T-helper 9 cell (primary cell): ENCODE data around the gene SUZ12.
"Not testable (repeated sequence)": the region's sequence is repeated elsewhere in the genome, so short reads cannot be mapped to it uniquely, and the experiment has no call there.

Source experiments
- DNase-seq: peaks from one replicate; pipeline ENCODE4 v3.0.0-alpha.2; 2020

The SUZ12 gene

GRCh38 chr17:31964131-31964530, 27.3 kb downstream of the SUZ12 start:
- not testable (repeated sequence) for DNase-seq

- no peak for DNase-seq
Measured at GRCh38 chr17:31967648-31968047, 30.8 kb downstream of the SUZ12 start.

GRCh38 chr17:31970416-31970815, 33.6 kb downstream of the SUZ12 start:
- DNase-seq = not testable (repeated sequence)

DNA sequence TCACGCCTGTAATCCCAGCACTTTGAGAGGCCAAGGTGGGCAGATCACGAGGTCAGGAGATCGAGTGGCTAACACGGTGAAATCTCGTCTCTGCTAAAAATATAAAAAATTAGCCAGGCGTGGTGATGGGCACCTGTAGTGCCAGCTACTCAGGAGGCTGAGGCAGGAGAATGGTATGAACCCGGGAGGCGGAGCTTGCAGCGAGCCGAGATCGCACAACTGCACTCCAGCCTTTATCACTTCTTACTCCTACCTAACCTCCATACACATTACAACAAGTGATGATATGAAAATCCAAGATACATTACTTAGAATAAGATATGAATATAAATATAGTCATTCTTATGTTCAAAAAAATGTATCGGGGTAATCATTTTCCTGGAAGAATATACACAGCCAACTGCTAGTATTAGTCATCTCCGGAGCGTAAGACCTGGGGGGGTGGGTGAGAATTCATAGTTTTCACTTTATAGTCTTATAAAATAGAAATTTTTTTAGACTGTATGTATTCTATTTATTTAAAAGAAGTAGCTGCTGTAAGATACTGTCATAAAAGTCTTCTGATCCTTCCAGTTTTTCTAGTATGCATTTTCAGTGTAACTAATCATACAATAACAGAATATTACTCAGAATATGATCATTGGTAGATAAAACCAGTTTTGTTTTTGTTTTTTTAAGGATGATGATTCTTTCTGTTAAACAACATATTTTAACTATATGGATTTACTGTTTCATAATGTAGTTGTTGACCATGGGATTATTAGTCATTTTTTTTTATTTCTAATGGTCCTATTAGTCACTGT, 37.7 kb downstream of the SUZ12 start:
- not testable (repeated sequence) for DNase-seq

GRCh38 chr17:31975391-31975790, 38.6 kb downstream of the SUZ12 start:
- not testable (repeated sequence) for DNase-seq

DNA sequence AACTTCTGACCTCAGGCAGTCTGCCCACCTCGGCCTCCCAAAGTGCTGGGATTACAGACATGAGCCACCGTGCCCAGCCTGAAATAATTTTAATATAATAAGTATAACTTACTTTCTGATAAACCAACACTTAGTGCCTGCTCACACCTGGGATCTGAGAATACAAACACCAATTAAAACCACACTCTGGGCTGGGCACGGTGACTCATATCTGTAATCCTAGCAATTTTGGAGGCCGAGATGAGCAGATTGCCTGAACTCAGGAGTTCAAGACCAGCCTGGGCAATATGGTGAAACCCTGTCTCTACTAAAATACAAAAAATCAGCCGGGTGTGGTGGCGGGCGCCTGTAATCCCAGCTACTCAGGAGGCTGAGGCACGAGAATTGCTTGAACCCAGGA, 55.0 kb downstream of the SUZ12 start:
- not testable (repeated sequence) for DNase-seq

- no peak for DNase-seq
Measured at GRCh38 chr17:31997005-31997404, 60.2 kb downstream of the SUZ12 start.

GRCh38 chr17:32006957-32007462, 70.2 kb downstream of the SUZ12 start, which contains the start of gene LRRC37B:
LRRC37B (plus strand) TSS chr17:32007383; CDS start chr17:32021393, 14,010 bp downstream.
- DNase-seq = peak; percentile 87

DNA sequence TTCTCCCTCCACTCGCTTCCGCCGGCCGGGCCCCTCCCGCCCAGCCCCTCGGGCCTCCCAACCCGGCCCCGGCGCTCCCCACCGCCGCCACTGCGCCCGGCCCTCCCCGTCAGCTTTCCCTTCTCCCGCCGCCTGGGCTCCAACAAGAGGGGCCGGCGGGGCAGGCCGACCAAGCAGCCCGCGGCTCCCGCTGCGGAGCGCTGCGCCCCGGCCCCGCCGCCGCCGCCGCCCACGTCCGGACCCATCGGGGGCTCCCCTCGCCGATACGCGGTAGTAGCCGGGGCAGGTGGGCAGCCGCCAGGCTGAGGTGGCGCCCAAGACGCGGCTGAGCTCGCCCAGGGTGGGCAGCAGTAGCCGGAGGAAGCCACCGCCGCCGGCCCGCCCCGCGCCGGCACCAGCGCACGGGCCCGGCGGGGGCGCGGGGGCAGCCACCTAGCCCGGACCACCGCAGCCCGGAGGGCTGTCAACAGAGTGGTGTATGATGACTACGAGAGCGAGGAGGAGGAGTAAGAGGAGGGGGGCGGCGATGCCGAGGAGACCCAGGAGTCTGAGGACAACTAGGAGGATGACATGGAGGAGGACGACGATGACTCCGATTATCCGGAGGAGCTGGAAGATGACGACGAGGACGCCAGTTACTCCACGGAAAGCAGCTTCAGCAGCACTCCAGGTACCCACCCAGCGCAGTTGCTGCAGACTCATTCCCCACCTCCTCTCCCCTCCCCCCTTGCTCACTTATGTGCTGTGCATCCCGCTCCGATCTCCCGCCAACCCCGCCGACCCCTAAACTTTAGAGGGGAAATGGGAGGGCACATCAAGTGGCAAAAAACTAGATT, 70.9 kb downstream of the SUZ12 start:
- DNase-seq = peak; percentile 21

DNA sequence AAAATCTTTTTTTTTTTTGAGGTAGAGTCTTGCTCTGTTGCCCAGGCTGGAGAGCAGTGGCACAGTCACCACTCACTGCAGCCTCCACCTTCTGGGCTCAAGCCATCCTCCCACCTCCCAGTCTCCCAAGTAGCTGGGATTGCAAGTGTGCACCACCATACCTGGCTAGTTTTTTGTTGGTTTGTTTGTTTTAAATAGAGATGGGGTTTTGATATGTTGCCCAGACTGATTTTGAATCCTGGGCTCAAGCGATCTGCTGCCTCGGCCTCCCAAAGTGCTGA, 72.4 kb downstream of the SUZ12 start:
- DNase-seq = no peak

- no peak for DNase-seq
Measured at GRCh38 chr17:32010114-32010513, 73.3 kb downstream of the SUZ12 start.

- no peak for DNase-seq
Measured at GRCh38 chr17:32015245-32016013, 78.6 kb downstream of the SUZ12 start.

GRCh38 chr17:32016231-32016630, 79.4 kb downstream of the SUZ12 start:
- DNase-seq = no peak

- no peak for DNase-seq
Measured at GRCh38 chr17:32019228-32019627, 82.4 kb downstream of the SUZ12 start.

- no peak for DNase-seq
Measured at GRCh38 chr17:32020943-32021614, 84.3 kb downstream of the SUZ12 start.

DNA sequence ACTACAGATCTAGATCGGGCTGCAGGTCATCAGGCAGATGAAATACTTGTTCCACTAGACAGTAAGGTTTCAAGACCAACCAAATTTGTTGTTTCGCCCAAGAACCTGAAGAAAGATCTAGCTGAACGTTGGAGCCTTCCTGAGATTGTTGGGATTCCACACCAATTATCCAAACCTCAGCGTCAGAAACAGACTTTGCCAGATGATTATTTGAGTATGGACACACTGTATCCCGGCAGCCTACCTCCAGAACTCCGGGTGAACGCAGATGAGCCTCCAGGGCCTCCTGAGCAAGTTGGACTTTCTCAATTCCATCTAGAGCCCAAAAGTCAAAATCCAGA, 84.8 kb downstream of the SUZ12 start:
- DNase-seq = no peak

DNA sequence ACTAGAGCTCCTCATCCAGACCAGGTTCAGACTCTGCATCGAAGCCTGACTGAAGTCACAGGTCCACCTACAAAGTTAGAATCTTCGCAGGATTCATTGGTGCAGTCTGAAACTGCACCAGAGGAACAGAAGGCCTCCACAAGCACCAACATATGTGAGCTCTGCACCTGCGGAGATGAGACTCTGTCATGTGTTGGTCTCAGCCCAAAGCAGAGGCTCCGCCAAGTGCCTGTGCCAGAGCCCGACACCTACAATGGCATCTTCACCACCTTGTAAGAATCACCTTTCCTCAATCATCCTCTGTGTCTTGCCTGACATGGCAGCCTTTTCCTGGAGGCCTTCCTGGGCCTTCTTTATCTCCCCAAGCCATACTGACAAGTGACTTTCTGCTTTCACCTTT, 85.7 kb downstream of the SUZ12 start:
- DNase-seq = not testable (repeated sequence)

DNA sequence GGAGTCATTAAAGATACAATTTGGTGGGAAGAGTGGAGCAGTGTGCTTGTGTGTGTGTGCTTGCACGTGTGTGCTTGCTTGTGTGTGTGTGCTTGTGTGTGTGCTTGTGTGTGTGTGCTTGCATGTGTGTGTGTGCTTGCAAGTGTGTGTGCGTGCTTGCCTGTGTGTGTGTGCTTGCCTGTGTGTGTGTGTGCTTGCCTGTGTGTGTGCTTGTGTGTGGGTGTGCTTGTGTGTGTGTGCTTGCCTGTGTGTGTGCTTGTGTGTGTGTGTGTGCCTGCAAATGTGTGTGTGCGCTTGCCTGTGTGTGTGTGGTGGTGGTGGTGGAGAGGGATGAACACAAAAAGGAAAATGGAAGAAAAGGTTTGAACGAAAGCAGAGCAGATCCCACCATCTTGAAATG, 90.5 kb downstream of the SUZ12 start:
- not testable (repeated sequence) for DNase-seq

GRCh38 chr17:32033223-32033622, 96.4 kb downstream of the SUZ12 start:
- DNase-seq = no peak

- DNase-seq = not testable (repeated sequence)
Measured at GRCh38 chr17:32033812-32034211, 97.0 kb downstream of the SUZ12 start.

DNA sequence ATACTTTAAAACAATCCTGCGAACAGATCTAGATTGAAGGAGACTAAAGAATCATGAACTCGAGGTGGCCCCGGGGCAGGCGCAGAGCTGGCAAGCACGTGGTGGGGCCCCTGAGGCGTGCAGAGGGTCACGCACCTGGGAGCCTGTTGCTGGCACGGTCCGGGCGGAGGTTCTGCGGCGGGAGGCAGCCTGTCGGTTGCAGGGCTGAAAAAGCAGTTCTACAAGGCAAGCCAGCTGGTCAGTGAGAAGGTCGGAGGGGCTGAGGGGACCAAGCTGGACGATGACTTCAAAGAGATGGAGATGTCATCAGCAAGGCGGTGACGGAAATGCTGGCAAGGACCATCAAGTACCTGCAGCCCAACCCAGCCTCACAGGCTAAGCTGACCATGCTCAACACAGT, 103.4 kb downstream of the SUZ12 start:
- DNase-seq = not testable (repeated sequence)

- not testable (repeated sequence) for DNase-seq
Measured at GRCh38 chr17:32041306-32041875, 104.6 kb downstream of the SUZ12 start.
